ENCODE results near the gene CYP26B1.
A peak's percentile ranks its signal among the peaks of the same experiment; 100 is the strongest.

CYP26B1 gene

GRCh38 chr2:72138921-72139381 is 8.7 kb downstream of the CYP26B1 start:
- no peak for TF ChIP-seq CTCF (IDR thresholded peaks at IDR 0.05; ENCODE audit: low read length, missing control alignments)
- no peak for DNase-seq (ENCODE audit: low read depth)
- no peak overlapping the region for H3K4me3 ChIP-seq (replicated peaks; ENCODE audit: low read depth, low read length)

- no peak for TF ChIP-seq CTCF (IDR thresholded peaks at IDR 0.05; ENCODE audit: low read length, missing control alignments)
Observed at GRCh38 chr2:72138011-72138881, 9.4 kb downstream of the CYP26B1 start.

GRCh38 chr2:72137498-72138010 is 10.1 kb downstream of the CYP26B1 start:
- TF ChIP-seq CTCF (IDR thresholded peaks at IDR 0.05; ENCODE audit: low read length, missing control alignments) = peak; percentile 94
- DNase-seq (ENCODE audit: low read depth) = peak; percentile 33
- H3K4me3 ChIP-seq (replicated peaks; ENCODE audit: low read depth, low read length) = no peak overlapping the region

More at GRCh38 chr2:72138011-72138881, 9.4 kb downstream of the CYP26B1 start:
- H3K4me3 ChIP-seq (replicated peaks; ENCODE audit: low read depth, low read length) = no peak overlapping the region
- no peak for DNase-seq (ENCODE audit: low read depth)

- no peak for TF ChIP-seq CTCF (IDR thresholded peaks at IDR 0.05; ENCODE audit: low read length, missing control alignments)
- no peak overlapping the region for H3K4me3 ChIP-seq (replicated peaks; ENCODE audit: low read depth, low read length)
- no peak for DNase-seq (ENCODE audit: low read depth)
Observed at GRCh38 chr2:72136933-72137497, 10.6 kb downstream of the CYP26B1 start.

GRCh38 chr2:72136331-72136730 is 11.3 kb downstream of the CYP26B1 start:
- no peak for DNase-seq (ENCODE audit: low read depth)
- TF ChIP-seq CTCF (IDR thresholded peaks at IDR 0.05; ENCODE audit: low read length, missing control alignments) = no peak
- H3K4me3 ChIP-seq (replicated peaks; ENCODE audit: low read depth, low read length) = no peak overlapping the region

- no peak for DNase-seq (ENCODE audit: low read depth)
- no peak for TF ChIP-seq CTCF (IDR thresholded peaks at IDR 0.05; ENCODE audit: low read length, missing control alignments)
- no peak overlapping the region for H3K4me3 ChIP-seq (replicated peaks; ENCODE audit: low read depth, low read length)
Observed at GRCh38 chr2:72135921-72136320, 11.7 kb downstream of the CYP26B1 start.
